Activated T-cell treated with anti-CD3 and anti-CD28 coated beads, Interleukin-2, amount 50 U/mL, for 4 hours (primary cell): Measurements from ENCODE around the gene PELI2. TPM values are rescaled to one million over a fixed set of nuclear protein-coding genes. Genes with fewer than 3 reads are reported as not detected.

Experiments
- ATAC-seq, 2 donors: fragments of 200-7000 bp; cut with Tn5 transposase; one replicate each; pipeline ENCODE4 v1.10.0; 2021
- DNase-seq: peaks from one replicate; pipeline ENCODE4 v3.0.0-alpha.2; 2020
- H3K27me3 Mint-ChIP-seq: one replicate; pipeline ENCODE4 v1.8.0; 2021; ENCODE audit warnings: low read depth, mixed read lengths
- H3K36me3 Mint-ChIP-seq: one replicate; pipeline ENCODE4 v1.8.0; 2022; ENCODE audit warnings: mixed read lengths; ENCODE audit not compliant: insufficient read depth
- H3K4me1 Mint-ChIP-seq: one replicate; pipeline ENCODE4 v1.8.0; 2021; ENCODE audit warnings: low read depth, mixed read lengths
- H3K4me3 Mint-ChIP-seq: one replicate; pipeline ENCODE4 v1.8.0; 2021; ENCODE audit warnings: mild to moderate bottlenecking, moderate library complexity, mixed read lengths
- H3K9me3 Mint-ChIP-seq: one replicate; pipeline ENCODE4 v1.8.0; 2021; ENCODE audit warnings: mixed read lengths
- total RNA-seq, 3 donors: library from RNA; stranded (reverse); gene quantifications; one replicate each; pipeline ENCODE4 v1.2.1, GENCODE V29; 2021

The PELI2 gene
- total RNA-seq, 3 donors from 2014 or later: 1.4 to 4.2 (median 2.3) TPM

GRCh38 chr14:56333359-56334292 is 215.4 kb downstream of the PELI2 start:
- Mint-ChIP-seq H3K27me3 (no peaks in the 10 kb centered on the region), H3K9me3 (no peaks in the 10 kb centered on the region), H3K4me1 (peaks cover 4% of the 10 kb centered on the region), H3K36me3 (no peaks in the 10 kb centered on the region), H3K4me3 (no peak overlapping the region)
- no peak for ATAC-seq
- DNase-seq: no peak

- ATAC-seq (no peak), DNase-seq (no peak)
- peaks cover 4% of the 10 kb centered on the region for H3K4me1 Mint-ChIP-seq
- no peaks in the 10 kb centered on the region for H3K36me3 Mint-ChIP-seq
- H3K4me3 Mint-ChIP-seq: no peak overlapping the region
- no peaks in the 10 kb centered on the region for H3K9me3 Mint-ChIP-seq
- H3K27me3 Mint-ChIP-seq: no peaks in the 10 kb centered on the region
These were observed 216.2 kb downstream of the PELI2 start for GRCh38 chr14:56334458-56334857.

GRCh38 chr14:56338674-56339073 is 220.5 kb downstream of the PELI2 start:
- no peak for ATAC-seq
- no peak overlapping the region for H3K4me3 Mint-ChIP-seq
- H3K36me3 Mint-ChIP-seq: no peaks in the 10 kb centered on the region
- peaks cover 1% of the 10 kb centered on the region for H3K4me1 Mint-ChIP-seq
- H3K27me3 Mint-ChIP-seq: no peaks in the 10 kb centered on the region
- no peak for DNase-seq
- H3K9me3 Mint-ChIP-seq: no peaks in the 10 kb centered on the region

- ATAC-seq (peak; percentile 74 to 75), DNase-seq (peak; percentile 29)
- Mint-ChIP-seq H3K9me3 (no peaks in the 10 kb centered on the region), H3K27me3 (no peaks in the 10 kb centered on the region), H3K4me1 (no peaks in the 10 kb centered on the region), H3K4me3 (no peak overlapping the region), H3K36me3 (no peaks in the 10 kb centered on the region)
These were observed 221.9 kb downstream of the PELI2 start for GRCh38 chr14:56339855-56340701.

- Mint-ChIP-seq H3K27me3 (no peaks in the 10 kb centered on the region), H3K4me1 (no peaks in the 10 kb centered on the region), H3K36me3 (no peaks in the 10 kb centered on the region), H3K4me3 (no peak overlapping the region), H3K9me3 (no peaks in the 10 kb centered on the region)
- ATAC-seq (no peak), DNase-seq (no peak)
These were observed 222.7 kb downstream of the PELI2 start for GRCh38 chr14:56340932-56341331.

- ATAC-seq: no peak
- no peaks in the 10 kb centered on the region for H3K27me3 Mint-ChIP-seq
- H3K4me3 Mint-ChIP-seq: no peak overlapping the region
These were observed 223.7 kb downstream of the PELI2 start for GRCh38 chr14:56341766-56342493.

GRCh38 chr14:56342494-56342942 is 224.3 kb downstream of the PELI2 start:
- H3K36me3 Mint-ChIP-seq: no peaks in the 10 kb centered on the region
- H3K4me3 Mint-ChIP-seq: no peak overlapping the region
- H3K4me1 Mint-ChIP-seq: no peaks in the 10 kb centered on the region
- DNase-seq (no peak), ATAC-seq (no peak)
- H3K27me3 Mint-ChIP-seq: no peaks in the 10 kb centered on the region
- H3K9me3 Mint-ChIP-seq: no peaks in the 10 kb centered on the region

More at GRCh38 chr14:56341766-56342493, 223.7 kb downstream of the PELI2 start:
- no peak for DNase-seq
- no peaks in the 10 kb centered on the region for H3K9me3 Mint-ChIP-seq
- H3K4me1 Mint-ChIP-seq: no peaks in the 10 kb centered on the region
- no peaks in the 10 kb centered on the region for H3K36me3 Mint-ChIP-seq

- Mint-ChIP-seq H3K9me3 (peaks cover 4% of the 10 kb centered on the region), H3K27me3 (no peaks in the 10 kb centered on the region), H3K4me3 (no peak overlapping the region), H3K36me3 (peaks cover 10% of the 10 kb centered on the region), H3K4me1 (no peaks in the 10 kb centered on the region)
- DNase-seq: no peak
- ATAC-seq: no peak
These were observed 231.7 kb downstream of the PELI2 start for GRCh38 chr14:56349960-56350359.
